GM19438 (cell line): ENCODE results near the gene LONRF3.
"Not testable (repeated sequence)": the region's sequence is repeated elsewhere in the genome, so short reads cannot be mapped to it uniquely, and the experiment has no call there.

Experiments used
- ATAC-seq: cut with Tn5 transposase; IDR thresholded peaks from one replicate; pipeline ENCODE4 v1.9.1; 2021; ENCODE audit warnings: low read depth; ENCODE audit not compliant: unreplicated experiment

LONRF3 gene

DNA sequence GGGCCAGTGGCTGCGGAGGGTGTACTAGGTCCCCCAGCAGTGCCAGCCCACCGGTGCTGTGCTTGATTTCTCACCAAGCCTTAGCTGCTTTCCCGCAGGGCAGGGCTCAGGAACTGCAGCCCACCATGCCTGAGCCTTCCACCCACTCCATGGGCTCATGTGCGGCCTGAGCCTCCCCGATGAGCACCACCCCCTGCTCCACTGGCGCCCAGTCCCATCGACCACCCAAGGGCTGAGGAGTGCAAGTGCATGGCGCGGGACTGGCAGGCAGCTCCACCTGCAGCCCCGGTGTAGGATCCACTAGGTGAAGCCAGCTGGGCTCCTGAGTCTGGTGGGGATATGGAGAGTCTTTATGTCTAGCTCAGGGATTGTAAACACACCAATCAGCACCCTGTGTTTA, 55.2 kb downstream of the LONRF3 start:
- not testable (repeated sequence) for ATAC-seq

DNA sequence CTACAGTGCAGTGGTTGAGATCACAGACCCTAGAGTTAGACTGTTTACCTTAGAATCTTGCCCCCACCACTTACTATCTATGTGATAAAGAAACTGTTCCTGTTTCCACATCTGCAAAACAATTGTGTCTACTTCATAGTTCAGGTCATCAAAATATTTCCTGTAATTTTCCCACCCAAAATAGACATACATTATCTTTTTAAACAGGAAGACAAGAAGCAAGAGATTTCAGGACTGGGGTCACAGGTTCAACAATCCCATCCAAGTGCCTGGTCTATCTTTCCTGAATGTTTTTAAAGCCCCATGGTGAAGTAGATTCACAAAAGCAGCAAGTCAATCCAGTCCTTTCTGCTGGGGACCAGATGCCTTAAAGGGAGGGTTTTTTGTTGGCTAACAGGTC, 56.6 kb downstream of the LONRF3 start:
- no peak for ATAC-seq

DNA sequence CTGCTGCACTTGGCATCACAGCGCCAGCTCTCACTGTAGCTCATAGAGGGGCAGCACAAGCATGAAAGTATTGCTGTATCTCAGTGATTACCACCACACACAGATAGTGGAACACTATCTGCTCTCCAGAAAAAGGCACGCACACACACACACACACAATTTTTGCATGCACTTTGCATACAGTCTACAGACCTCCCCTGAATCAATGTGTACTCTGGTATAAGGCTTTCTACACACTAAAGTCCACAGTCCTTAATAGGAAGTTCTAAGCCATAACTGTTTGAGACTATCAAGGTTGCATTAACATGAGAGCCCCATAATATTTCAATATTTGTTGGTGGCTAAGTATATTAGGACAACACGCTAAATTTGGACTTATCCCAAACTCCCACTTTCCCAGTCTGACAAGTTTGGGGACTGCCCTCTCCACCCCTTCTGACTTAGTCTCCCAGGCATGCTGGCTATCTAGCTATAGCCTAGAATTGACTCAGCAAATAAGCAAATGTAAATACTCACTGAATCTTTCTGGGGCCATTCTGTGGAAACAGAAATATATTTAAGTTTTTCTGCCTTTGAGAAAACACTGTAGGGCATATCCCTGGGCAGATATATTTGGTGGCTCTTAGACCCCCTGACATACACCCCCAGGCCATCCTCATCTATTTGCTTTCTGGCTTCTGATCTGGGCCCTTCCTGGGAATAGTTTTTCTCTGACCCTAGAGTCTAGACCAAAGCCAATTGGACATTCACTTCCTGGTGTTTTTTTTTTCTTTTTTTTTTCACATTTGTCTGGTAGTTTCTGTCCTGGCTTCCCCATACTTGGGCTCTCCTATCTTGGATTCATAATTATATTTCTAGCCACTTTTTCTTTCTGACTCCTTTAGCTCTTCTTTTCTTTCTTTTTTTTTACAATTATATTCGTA, 62.0 kb downstream of the LONRF3 start:
- ATAC-seq, result no peak

DNA sequence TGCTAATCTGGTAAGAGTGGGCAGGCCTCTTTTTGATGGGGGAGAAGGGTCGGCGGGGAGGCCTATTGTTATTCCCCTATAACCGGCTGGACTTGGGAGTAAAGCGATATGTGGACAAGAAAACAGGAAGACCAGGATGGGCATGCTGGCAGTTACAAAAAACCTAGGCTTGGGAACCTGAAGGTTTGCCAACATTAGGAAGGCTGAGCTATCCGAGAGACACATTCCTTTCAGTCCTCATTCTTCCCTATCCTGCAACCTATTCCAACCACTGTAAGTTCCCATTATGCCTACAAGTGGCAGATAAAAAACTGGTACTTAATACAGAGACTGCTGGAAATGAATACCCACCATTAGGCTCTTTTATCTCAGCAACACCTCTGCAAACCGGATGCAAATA, 66.0 kb downstream of the LONRF3 start:
- no peak for ATAC-seq

DNA sequence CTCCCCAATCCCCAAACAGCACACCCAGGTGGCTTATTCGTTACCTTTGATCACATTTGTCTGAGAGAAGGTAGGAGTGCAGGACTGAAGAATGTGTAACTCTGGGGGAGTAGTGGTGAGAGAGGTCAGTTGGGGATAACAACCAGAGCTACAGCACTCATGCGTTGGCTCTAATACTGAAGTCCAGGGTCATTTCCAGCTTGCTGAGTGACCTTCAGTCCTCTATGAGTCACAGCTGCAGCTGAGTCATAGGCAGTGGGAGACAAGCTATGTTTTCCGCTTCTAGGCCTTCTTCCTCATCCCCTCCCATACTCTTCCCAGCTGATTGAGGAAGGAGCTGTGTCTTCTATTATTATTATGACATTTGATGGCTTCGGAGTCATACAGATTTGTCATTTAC, 66.8 kb downstream of the LONRF3 start:
- no peak for ATAC-seq

DNA sequence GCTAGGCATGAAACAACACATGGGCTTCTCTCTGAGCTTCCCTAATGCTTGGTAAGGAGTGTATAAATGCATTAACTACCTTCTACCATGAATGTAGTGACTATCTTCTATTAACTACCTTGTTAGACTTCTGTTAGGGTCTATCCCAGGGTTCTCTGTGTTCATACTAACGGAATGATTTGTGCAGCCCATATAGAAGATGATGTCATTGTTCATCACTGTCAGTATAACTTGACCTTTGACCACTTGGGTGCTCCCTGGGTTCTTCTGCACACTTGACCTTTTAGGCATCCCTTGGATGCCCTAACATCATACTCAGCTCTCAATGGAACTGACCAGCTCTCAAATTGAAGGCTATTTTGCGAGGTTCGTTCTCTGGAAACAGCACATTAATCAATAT, 67.6 kb downstream of the LONRF3 start:
- ATAC-seq, result no peak

DNA sequence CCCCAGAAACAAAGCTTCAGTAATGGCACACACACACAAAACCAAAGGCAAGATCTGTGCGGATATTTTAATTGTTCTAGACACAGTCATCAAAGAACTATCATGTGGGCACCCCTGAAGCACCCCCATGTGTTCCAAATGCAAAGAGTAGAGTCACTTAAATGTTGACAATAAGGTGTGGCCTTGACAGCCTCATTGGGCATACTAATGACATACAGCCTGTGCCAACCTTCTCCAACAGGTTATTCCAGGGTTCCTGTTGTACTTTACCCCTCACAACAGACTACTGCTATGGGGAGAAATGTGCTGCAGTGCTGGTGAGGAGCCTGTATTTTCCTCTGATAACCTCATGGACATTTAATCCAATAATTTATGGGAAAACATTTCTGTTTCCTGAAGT, 68.6 kb downstream of the LONRF3 start:
- no peak for ATAC-seq

DNA sequence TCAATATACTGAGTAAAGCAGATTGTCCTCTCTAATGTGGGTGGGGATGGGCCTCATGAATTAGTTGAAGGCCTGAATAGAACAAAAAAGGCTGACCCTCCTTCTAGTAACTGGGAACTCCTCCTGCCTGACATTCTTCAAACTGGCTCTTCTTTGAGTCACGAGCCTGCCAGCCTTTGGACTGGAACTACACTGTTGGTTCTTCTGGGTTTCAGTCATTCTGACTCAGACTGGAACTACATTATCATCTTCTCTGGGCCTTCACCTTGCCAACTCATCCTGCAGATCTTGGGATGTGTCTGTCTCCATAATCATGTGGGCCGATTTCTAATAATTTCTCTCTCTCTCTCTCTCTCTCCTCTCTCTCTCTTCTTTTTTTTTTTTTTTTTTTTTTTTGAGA, 71.5 kb downstream of the LONRF3 start:
- no peak for ATAC-seq

DNA sequence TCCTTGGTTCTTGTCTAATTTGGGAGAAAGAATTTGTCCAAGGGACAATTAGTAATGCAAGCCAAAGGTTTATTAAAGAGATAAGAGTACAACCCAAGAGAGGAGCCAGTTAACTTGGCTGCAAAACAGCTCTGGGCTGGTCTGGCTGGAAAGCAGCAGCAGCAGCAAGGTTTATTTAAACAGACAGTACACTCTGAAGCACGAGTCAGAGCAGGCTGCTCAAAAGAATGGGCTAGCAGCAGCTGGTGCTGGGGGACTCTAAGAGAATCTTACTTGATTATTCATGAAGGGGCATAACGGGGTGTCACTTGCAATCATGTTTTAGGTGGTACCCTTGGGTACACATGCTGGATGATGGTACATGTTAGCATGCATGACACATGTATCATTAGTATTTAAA, 81.3 kb downstream of the LONRF3 start:
- ATAC-seq, result no peak

DNA sequence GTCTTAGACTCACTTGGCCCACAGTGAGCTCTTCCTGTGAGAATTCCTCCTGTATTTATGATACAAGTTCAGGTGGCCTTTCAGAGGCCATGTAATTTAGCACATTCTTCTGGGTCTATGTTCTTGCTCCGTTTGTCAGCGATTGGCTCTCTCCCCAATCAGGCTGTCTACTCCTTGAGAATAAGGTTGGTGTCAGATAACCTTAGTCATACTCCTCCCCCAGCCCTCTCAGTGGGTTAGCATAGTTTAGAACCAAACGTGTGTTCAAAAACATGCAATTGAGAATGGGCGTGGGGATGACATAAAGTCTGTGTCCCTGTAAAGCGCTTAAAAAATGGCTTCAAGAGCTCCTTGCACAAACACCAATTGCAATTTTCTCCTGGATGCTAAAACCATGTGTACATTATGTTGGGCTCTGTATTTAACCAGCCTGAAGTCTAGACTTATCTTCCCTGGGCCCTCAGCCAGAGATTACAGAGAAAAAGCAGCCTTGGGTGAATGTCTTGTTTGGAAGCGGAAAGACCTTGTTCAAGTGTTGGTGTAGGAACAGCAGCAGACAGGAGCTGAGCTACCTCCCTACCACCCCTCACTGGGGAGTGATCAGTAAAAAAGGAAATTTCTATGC, 88.4 kb downstream of the LONRF3 start:
- no peak for ATAC-seq

DNA sequence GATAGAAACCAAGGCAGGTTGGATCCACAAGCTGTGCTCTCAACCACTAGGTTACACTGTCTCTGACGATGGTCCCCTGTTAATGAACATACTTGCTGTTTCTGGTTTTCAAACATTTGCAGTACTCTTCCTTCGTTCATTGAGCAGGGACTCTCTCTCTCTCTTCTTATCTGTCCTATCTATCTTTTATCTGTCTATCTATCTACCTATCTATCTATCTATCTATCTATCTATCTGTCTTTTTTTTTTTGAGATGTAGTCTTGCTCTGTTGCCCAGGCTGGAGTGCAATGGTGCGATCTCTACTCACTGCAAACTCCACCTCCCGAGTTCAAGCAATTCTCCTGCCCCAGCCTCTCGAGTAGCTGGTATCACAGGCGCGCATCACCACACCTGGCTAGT, 89.0 kb downstream of the LONRF3 start:
- ATAC-seq, result no peak

DNA sequence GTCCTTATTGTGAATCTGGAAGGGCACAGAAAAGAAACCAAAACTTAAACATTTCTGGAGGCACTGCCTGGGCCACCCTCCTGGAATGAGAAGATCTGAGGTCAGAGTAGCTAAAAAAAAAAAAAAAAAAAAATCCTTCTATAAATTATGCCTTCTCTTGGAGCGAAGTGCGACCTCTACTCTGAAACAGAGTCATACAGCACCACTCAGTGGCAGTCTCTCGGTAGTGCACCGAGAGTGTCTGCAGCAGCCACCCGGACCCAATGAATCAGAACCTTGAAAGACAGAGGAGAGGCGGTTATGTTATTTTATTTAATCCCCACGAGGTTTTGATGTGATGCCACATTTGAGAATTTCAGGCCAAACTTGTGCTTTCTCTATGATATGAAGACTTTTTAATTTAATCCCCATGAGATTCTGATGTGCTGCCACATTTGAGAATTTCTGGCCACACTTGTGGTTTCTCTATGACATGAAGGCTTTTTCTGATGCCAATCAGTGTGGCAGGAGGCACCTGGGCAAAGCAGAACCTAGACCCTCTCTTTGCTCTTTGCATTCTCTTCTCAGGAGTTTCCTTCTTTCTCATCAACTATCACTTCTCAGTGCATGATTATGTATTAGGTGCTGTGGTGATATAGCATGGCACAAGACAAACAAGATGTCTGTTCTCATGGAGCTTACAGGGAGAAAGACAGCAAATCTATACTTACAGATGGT, 92.8 kb downstream of the LONRF3 start:
- ATAC-seq, result no peak
